ENCODE results near the gene ITPRID2.

GRCh38 chr2:181973171-181973783 lies 81.7 kb downstream of the ITPRID2 start:
- no peak for TF ChIP-seq ATAD3A (CRISPR knock-in tag; IDR thresholded peaks at IDR 0.05)
- no peak for TF ChIP-seq ARID2 (CRISPR knock-in tag; IDR thresholded peaks at IDR 0.05; ENCODE audit: borderline replicate concordance)
- TF ChIP-seq SRSF4 (IDR thresholded peaks at IDR 0.05; ENCODE audit: low read depth, low read length, poor library complexity, severe bottlenecking) = no peak
- no peak for TF ChIP-seq CTCF (CRISPR knock-in tag; IDR thresholded peaks at IDR 0.05)
